ENCODE data around the gene XIRP2. TPM values are rescaled to one million over a fixed set of nuclear protein-coding genes. Genes with fewer than 3 reads are reported as not detected.

The XIRP2 gene
- total and polyA plus RNA-seq, 4 donors, result under 0.01 to 0.14 (median 0.01) TPM; not detected in 1

GRCh38 chr2:167181688-167182087 lies 293.4 kb downstream of the XIRP2 start:
- Histone ChIP-seq H3K36me3 (ENCODE audit: control insufficient read depth in 4 of 4, insufficient read depth in 3 of 4, low read depth in 1 of 4, low read length in 3 of 4) (no peaks in the 10 kb centered on the region), H3K4me3 (ENCODE audit: low read depth in 1 of 3, low read length in 3 of 3) (no peak overlapping the region), H3K9ac (ENCODE audit: low read depth in 1 of 2, low read length in 2 of 2) (no peak overlapping the region), H3K4me1 (ENCODE audit: control insufficient read depth in 4 of 4, insufficient read depth in 4 of 4, low read length in 3 of 4) (no peaks in the 10 kb centered on the region), H3K9me3 (ENCODE audit: control insufficient read depth in 4 of 4, low read length in 3 of 4) (no peaks in the 10 kb centered on the region), H3K27ac (ENCODE audit: low read depth in 1 of 2, low read length in 2 of 2) (no peak overlapping the region), H3K27me3 (ENCODE audit: control insufficient read depth in 4 of 4, insufficient read depth in 4 of 4, low read length in 3 of 4) (no peaks in the 10 kb centered on the region)
- WGBS, result 87% methylated on average over 4 of the region's 4 CpGs
- TF ChIP-seq HNF4A (conservative IDR thresholded peaks at IDR 0.05) (no peak), FOXA1 (IDR thresholded peaks at IDR 0.05) (no peak), RXRA (IDR thresholded peaks at IDR 0.05) (no peak), GABPA (IDR thresholded peaks at IDR 0.05 in 1 of 2, conservative IDR thresholded peaks at IDR 0.05 in 1 of 2) (no peak), RAD21 (IDR thresholded peaks at IDR 0.05) (no peak)
- no peak for DNase-seq (ENCODE audit: low spot score)

- no peaks in the 10 kb centered on the region for H3K36me3 ChIP-seq (ENCODE audit: control insufficient read depth in 4 of 4, insufficient read depth in 3 of 4, low read depth in 1 of 4, low read length in 3 of 4)
- H3K4me1 ChIP-seq (ENCODE audit: control insufficient read depth in 4 of 4, insufficient read depth in 4 of 4, low read length in 3 of 4), result no peaks in the 10 kb centered on the region
- WGBS, result 81% methylated on average over 2 of the region's 2 CpGs
- H3K27me3 ChIP-seq (ENCODE audit: control insufficient read depth in 4 of 4, insufficient read depth in 4 of 4, low read length in 3 of 4), result no peaks in the 10 kb centered on the region
- TF ChIP-seq JUND (IDR thresholded peaks at IDR 0.05) (no peak), HNF4A (conservative IDR thresholded peaks at IDR 0.05) (no peak), HNF4G (IDR thresholded peaks at IDR 0.05) (no peak), TAF1 (conservative IDR thresholded peaks at IDR 0.05) (no peak), ATF3 (IDR thresholded peaks at IDR 0.05) (no peak), YY1 (IDR thresholded peaks at IDR 0.05) (no peak), EGR1 (IDR thresholded peaks at IDR 0.05; ENCODE audit: low read depth in 2 of 2) (no peak), NR2F2 (IDR thresholded peaks at IDR 0.05) (no peak), MAX (IDR thresholded peaks at IDR 0.05) (no peak), ZBTB33 (IDR thresholded peaks at IDR 0.05) (no peak), RAD21 (IDR thresholded peaks at IDR 0.05) (no peak), SP1 (IDR thresholded peaks at IDR 0.05) (no peak), FOXA1 (IDR thresholded peaks at IDR 0.05) (no peak), CTCF (IDR thresholded peaks at IDR 0.05; ENCODE audit: low read depth, low read length, missing input control) (no peak), GABPA (IDR thresholded peaks at IDR 0.05 in 1 of 2, conservative IDR thresholded peaks at IDR 0.05 in 1 of 2) (no peak), RXRA (IDR thresholded peaks at IDR 0.05) (no peak), FOXA2 (IDR thresholded peaks at IDR 0.05) (no peak), REST (IDR thresholded peaks at IDR 0.05) (no peak)
- no peaks in the 10 kb centered on the region for H3K9me3 ChIP-seq (ENCODE audit: control insufficient read depth in 4 of 4, low read length in 3 of 4)
- H3K4me3 ChIP-seq (ENCODE audit: low read depth in 1 of 3, low read length in 3 of 3), result no peak overlapping the region
- no peak overlapping the region for H3K27ac ChIP-seq (ENCODE audit: low read depth in 1 of 2, low read length in 2 of 2)
- H3K9ac ChIP-seq (ENCODE audit: low read depth in 1 of 2, low read length in 2 of 2), result no peak overlapping the region
- no peak for DNase-seq (ENCODE audit: low spot score)
These were observed 294.1 kb downstream of the XIRP2 start for GRCh38 chr2:167182403-167182802.

All from liver (tissue), 9 donors.